Natural killer cell treated with Interleukin-12 subunit alpha and Interleukin-12 subunit beta and Interleukin-15 and Interleukin-18, amount 100 ng/mL, for 72 hours (primary cell): ENCODE data around the gene NPFFR1. TPM values are rescaled to one million over a fixed set of nuclear protein-coding genes. Genes with fewer than 3 reads are reported as not detected.

ENCODE experiments used
- ATAC-seq, 2 donors: fragments of 150-1000 bp; cut with Tn5 transposase in 1 of 2; sonication (Bioruptor Pico), chemical (Tn5 transposase) in 1 of 2; 2 replicates each; pipeline ENCODE4 v1.10.0; 2021
- DNase-seq: peaks from one replicate; pipeline ENCODE4 v3.0.0; 2022; ENCODE audit warnings: low spot score
- H3K27ac Mint-ChIP-seq, 2 donors: 1 replicate in 1 of 2; 2 replicates in 1 of 2; pipeline ENCODE4 v1.8.0; 2022; ENCODE audit warnings: mixed read lengths in 2 of 2, mild to moderate bottlenecking in 1 of 2, moderate library complexity in 1 of 2
- H3K27me3 Mint-ChIP-seq, 2 donors: 1 replicate in 1 of 2; 2 replicates in 1 of 2; pipeline ENCODE4 v1.8.0; 2022; ENCODE audit warnings: mixed read lengths in 2 of 2
- H3K36me3 Mint-ChIP-seq: one replicate; pipeline ENCODE4 v1.8.0; 2022; ENCODE audit warnings: mixed read lengths
- H3K4me1 Mint-ChIP-seq, 2 donors: 1 replicate in 1 of 2; 2 replicates in 1 of 2; pipeline ENCODE4 v1.8.0; 2022; ENCODE audit warnings: low read depth in 2 of 2, mixed read lengths in 2 of 2, mild to moderate bottlenecking in 1 of 2
- H3K4me3 Mint-ChIP-seq: one replicate; pipeline ENCODE4 v1.8.0; 2022; ENCODE audit warnings: mixed read lengths
- H3K9me3 Mint-ChIP-seq: 2 replicates; pipeline ENCODE4 v1.8.0; 2022; ENCODE audit warnings: mixed read lengths
- total RNA-seq, 2 donors: library from RNA; stranded (reverse); gene quantifications; one replicate each; pipeline ENCODE4 v1.2.3, GENCODE V29; 2022

NPFFR1 gene
- total RNA-seq, 2 donors from 2014 or later: 0.02 TPM; not detected in 1

DNA sequence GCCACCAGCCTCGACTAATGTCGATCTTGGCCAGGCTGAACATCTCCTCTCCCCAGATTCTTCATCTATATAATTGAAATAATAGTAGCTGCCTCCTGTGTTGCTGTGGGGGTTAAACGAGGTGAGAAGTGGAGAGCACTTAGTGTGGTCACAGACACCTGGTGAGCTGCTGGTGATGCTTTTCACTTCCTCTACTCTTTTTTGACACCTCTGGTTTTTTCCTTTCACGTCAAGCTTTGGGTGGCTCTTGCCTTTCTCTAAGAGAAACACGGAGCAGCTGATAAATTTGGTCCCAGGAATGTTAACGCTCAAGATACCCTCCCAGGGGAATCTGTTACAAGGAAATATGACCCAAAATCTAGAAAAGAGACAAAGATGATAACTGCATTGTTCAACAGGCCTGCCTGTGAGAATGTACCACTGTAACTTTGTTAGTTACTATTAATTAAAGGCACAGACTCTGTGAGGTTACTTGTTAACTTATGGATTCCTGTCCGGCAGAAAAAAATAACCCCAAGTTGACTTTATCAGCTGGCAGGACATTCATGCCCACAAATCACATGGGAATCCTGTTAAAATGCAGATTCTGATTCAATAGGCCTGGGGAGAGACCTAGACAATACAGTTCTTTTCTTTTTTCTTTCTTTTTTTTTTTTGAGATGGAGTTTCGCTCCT lies 9.5 kb upstream of the NPFFR1 start:
- Mint-ChIP-seq H3K4me3 (no peak overlapping the region), H3K9me3 (no peaks in the 10 kb centered on the region), H3K27ac (no peak overlapping the region), H3K36me3 (no peaks in the 10 kb centered on the region), H3K4me1 (peaks cover 3 to 6% of the 10 kb centered on the region in 2 donors), H3K27me3 (peaks cover 0 to 6% of the 10 kb centered on the region in 2 donors)
- no peak for DNase-seq
- ATAC-seq: no peak

GRCh38 chr10:70292004-70292403 lies 8.2 kb upstream of the NPFFR1 start:
- Mint-ChIP-seq H3K9me3 (no peaks in the 10 kb centered on the region), H3K27ac (peak overlapping the region in 1 of 2 donors; percentile 39), H3K36me3 (no peaks in the 10 kb centered on the region), H3K4me1 (peaks cover 1 to 6% of the 10 kb centered on the region in 2 donors), H3K4me3 (no peak overlapping the region), H3K27me3 (peaks cover 3 to 8% of the 10 kb centered on the region in 2 donors)
- no peak for DNase-seq
- no peak for ATAC-seq

DNA sequence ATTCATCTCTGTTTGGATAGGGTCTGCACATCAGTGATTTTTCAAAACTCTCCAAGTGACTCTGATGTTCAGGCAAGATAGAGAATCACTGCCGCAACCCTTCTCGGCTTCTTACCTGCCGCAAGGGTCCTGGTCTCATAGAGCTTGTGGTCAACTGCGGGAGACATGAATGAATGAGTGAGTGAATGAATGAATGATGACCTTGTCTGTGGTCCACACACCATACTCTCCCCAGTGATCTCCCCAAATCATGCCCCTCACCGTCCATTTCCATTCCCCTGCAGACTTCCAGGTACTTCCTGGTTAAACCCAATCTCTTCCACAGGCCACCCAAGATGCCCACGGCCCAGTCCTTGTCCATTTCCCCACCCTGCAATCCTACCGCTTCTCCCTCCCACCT lies 5.9 kb upstream of the NPFFR1 start:
- ATAC-seq (no peak), DNase-seq (no peak)
- Mint-ChIP-seq H3K4me1 (peaks cover 0 to 6% of the 10 kb centered on the region in 2 donors), H3K9me3 (no peaks in the 10 kb centered on the region), H3K36me3 (no peaks in the 10 kb centered on the region), H3K27ac (peak overlapping the region in 1 of 2 donors; percentile 49), H3K27me3 (peaks cover 17 to 25% of the 10 kb centered on the region in 2 donors), H3K4me3 (no peak overlapping the region)

DNA sequence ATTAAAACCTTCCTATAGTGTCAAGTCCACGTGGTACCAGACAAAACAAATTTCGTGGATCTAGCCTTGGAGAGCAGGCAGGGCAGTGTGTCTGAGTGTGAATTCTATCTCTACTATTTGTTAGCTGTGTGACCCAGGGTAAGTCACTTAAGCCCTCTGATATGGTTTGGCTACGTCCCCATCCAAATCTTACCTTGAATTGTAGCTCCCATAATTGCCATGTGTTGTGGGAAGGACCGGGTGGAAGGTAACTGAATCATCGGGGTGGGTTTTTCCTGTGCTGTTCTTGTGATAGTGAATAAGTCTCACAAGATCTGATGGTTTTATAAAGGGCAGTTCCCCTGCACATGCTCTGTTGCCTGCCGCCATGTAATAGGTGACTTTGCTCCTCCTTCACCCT lies 2.8 kb upstream of the NPFFR1 start:
- H3K36me3 Mint-ChIP-seq: peaks cover 5% of the 10 kb centered on the region
- H3K4me1 Mint-ChIP-seq: no peaks in the 10 kb centered on the region
- ATAC-seq (no peak), DNase-seq (no peak)
- H3K27me3 Mint-ChIP-seq: peaks cover 36 to 52% of the 10 kb centered on the region in 2 donors
- no peak overlapping the region for H3K27ac Mint-ChIP-seq
- H3K9me3 Mint-ChIP-seq: no peaks in the 10 kb centered on the region
- H3K4me3 Mint-ChIP-seq: no peak overlapping the region

DNA sequence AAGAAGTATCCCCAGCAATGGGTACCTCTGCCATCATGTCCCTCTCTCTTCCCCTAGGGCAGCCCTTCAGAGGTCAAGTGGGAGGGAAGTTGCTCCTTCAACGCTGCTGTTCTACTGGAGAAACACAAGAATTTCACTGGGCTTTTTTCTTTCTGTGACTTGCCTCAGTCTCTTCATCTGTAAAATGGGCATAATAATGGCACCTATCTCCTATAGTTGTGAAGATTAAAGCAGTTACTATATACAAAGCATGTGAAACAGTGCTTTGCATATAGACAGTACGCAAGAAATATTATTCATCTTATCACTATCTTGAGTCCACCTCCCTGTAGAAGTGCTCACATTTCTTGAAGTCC lies 1.6 kb upstream of the NPFFR1 start:
- Mint-ChIP-seq H3K4me3 (no peak overlapping the region), H3K27me3 (peaks cover 40 to 64% of the 10 kb centered on the region in 2 donors), H3K36me3 (peaks cover 5% of the 10 kb centered on the region), H3K4me1 (no peaks in the 10 kb centered on the region), H3K9me3 (no peaks in the 10 kb centered on the region), H3K27ac (no peak overlapping the region)
- ATAC-seq (no peak), DNase-seq (no peak)

- Mint-ChIP-seq H3K4me1 (no peaks in the 10 kb centered on the region), H3K27me3 (peaks cover 43 to 70% of the 10 kb centered on the region in 2 donors)
- ATAC-seq: no peak
Observed at GRCh38 chr10:70284542-70285475, 1.0 kb upstream of the NPFFR1 start.

DNA sequence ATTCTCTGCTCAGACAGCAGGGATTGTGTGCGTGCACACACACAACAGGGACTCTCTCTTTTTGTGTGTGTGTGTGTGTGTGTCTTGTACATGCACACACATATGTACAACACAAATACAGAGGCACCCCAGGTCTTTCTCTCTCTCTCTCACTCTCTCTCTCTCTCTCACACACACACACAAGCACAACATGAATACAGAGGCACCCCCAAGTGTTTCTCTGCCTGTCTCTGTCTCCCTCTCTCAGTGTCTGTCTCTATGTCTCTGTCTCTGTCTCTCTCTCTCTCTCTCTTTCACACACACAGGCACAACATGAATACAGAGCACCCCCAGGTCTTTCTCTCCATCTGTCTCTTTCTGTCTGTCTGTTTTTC lies 746 bp downstream of the NPFFR1 start:
- H3K27me3 Mint-ChIP-seq: peaks cover 44 to 73% of the 10 kb centered on the region in 2 donors
- H3K4me3 Mint-ChIP-seq: no peak overlapping the region
- H3K9me3 Mint-ChIP-seq: no peaks in the 10 kb centered on the region
- DNase-seq (no peak), ATAC-seq (peak in 1 of 2 donors; percentile 24)
- peaks cover 5% of the 10 kb centered on the region for H3K36me3 Mint-ChIP-seq
- no peaks in the 10 kb centered on the region for H3K4me1 Mint-ChIP-seq
- H3K27ac Mint-ChIP-seq: no peak overlapping the region

More at GRCh38 chr10:70284542-70285475, 1.0 kb upstream of the NPFFR1 start:
- Mint-ChIP-seq H3K27ac (no peak overlapping the region), H3K36me3 (peaks cover 5% of the 10 kb centered on the region), H3K4me3 (no peak overlapping the region), H3K9me3 (no peaks in the 10 kb centered on the region)
- no peak for DNase-seq

DNA sequence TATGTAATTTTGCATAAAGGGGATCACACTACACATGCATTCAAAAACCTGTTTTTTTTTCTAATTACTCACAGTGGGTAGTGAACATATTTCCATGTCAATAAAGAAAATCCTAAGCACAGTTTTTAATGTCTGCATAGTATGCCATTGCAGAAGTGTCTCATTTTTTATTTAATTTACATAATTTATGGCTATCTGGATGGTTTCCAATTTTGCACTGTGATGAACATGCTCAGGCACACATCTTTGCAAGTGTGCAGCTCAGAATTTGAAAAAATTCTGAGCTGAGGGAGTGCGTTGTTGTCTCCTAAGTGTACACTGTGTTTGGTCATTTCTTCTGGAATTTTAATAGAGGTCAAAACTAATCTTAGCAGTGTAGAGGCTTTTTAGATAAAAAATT lies 2.2 kb downstream of the NPFFR1 start:
- Mint-ChIP-seq H3K4me3 (no peak overlapping the region), H3K27ac (no peak overlapping the region), H3K9me3 (no peaks in the 10 kb centered on the region), H3K4me1 (no peaks in the 10 kb centered on the region), H3K36me3 (peaks cover 5% of the 10 kb centered on the region), H3K27me3 (peaks cover 41 to 66% of the 10 kb centered on the region in 2 donors)
- no peak for DNase-seq
- no peak for ATAC-seq

DNA sequence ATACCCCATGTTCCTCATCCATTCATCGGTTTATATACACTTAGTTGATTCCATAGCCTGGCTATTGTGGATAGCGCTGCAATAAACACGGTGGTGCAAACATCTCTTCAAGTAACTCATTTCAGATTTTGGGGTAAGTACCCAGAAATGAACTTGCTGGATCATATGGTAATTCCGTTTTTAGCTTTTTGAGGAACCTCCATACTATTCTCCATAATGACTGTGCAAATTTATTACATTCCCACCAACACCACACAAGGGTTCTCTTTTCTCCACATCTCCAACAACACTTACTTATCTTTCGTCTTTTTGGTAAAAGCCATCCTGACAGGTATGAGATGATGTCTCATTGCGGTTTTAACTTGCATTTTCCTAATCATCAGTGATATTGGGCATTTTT lies 3.7 kb downstream of the NPFFR1 start:
- DNase-seq (no peak), ATAC-seq (no peak)
- H3K27ac Mint-ChIP-seq: no peak overlapping the region
- H3K4me1 Mint-ChIP-seq: no peaks in the 10 kb centered on the region
- H3K9me3 Mint-ChIP-seq: no peaks in the 10 kb centered on the region
- H3K36me3 Mint-ChIP-seq: peaks cover 5% of the 10 kb centered on the region
- no peak overlapping the region for H3K4me3 Mint-ChIP-seq
- peaks cover 33 to 51% of the 10 kb centered on the region in 2 donors for H3K27me3 Mint-ChIP-seq

DNA sequence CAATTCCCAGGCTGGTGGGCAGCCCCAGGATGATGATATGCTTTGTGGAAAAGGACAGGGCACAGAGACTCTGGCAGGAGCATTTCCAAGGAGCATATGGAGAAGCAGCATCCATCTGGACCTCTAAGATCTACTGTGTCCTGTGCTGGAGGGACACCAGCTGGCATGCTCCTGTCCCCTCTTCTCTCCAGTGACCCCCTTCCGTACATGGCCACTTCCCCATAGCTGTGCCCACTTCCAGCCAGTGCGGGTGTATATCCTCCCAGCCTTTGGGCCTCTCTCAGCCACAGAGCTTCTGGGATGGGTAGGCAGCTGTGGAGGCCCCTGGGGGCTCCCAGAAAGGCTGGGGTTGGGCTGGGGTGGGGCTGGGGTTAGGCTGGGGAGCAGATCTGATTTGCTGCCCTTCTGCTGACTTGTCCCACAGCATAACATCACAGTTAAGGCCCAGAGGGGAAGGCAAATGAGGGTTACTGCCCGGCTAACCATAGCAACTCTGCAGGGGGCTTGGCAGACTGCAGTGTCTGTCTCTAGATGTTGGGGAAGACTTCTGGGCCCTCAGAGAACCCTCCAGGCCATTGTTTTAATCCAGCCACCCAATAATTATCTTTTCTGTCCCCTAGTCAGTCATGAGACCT lies 6.3 kb downstream of the NPFFR1 start:
- Mint-ChIP-seq H3K36me3 (no peaks in the 10 kb centered on the region), H3K4me1 (peaks cover 6% of the 10 kb centered on the region in 2 donors), H3K27ac (no peak overlapping the region), H3K27me3 (peaks cover 20 to 30% of the 10 kb centered on the region in 2 donors), H3K4me3 (no peak overlapping the region), H3K9me3 (no peaks in the 10 kb centered on the region)
- ATAC-seq: peak in 1 of 2 donors; percentile 16
- DNase-seq: peak; percentile 49

DNA sequence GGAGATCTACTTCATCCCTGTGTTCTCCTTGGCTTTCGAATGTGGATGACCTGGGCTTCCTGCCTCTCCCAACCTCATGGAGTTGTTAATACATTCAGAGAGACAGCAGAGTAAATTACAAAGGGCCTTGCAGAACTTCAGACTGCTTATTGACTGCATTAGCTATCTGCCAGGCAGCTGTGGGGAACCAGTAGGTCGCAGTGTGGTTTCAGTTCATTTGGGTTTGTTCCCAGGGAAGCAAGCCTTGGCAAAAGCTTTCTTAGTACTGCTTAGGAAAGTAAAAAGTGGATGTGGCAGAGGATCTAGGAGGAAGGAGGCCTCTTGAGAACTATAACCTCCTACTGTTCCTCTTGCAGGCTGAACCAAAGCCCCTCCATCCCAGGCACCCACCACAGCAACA lies 9.2 kb downstream of the NPFFR1 start:
- H3K4me1 Mint-ChIP-seq: peaks cover 13 to 14% of the 10 kb centered on the region in 2 donors
- H3K27ac Mint-ChIP-seq: no peak overlapping the region
- H3K9me3 Mint-ChIP-seq: no peaks in the 10 kb centered on the region
- H3K27me3 Mint-ChIP-seq: peaks cover 1% of the 10 kb centered on the region in 2 donors
- ATAC-seq: no peak
- H3K4me3 Mint-ChIP-seq: no peak overlapping the region
- no peaks in the 10 kb centered on the region for H3K36me3 Mint-ChIP-seq
- DNase-seq: no peak

GRCh38 chr10:70272925-70273316 lies 10.9 kb downstream of the NPFFR1 start:
- DNase-seq: peak; percentile 63
- Mint-ChIP-seq H3K36me3 (no peaks in the 10 kb centered on the region), H3K4me3 (peak overlapping the region; percentile 44), H3K9me3 (no peaks in the 10 kb centered on the region), H3K27me3 (no peaks in the 10 kb centered on the region), H3K4me1 (peaks cover 13 to 16% of the 10 kb centered on the region in 2 donors), H3K27ac (peak overlapping the region; percentile 62 to 81)
- ATAC-seq: peak; percentile 77 to 91

DNA sequence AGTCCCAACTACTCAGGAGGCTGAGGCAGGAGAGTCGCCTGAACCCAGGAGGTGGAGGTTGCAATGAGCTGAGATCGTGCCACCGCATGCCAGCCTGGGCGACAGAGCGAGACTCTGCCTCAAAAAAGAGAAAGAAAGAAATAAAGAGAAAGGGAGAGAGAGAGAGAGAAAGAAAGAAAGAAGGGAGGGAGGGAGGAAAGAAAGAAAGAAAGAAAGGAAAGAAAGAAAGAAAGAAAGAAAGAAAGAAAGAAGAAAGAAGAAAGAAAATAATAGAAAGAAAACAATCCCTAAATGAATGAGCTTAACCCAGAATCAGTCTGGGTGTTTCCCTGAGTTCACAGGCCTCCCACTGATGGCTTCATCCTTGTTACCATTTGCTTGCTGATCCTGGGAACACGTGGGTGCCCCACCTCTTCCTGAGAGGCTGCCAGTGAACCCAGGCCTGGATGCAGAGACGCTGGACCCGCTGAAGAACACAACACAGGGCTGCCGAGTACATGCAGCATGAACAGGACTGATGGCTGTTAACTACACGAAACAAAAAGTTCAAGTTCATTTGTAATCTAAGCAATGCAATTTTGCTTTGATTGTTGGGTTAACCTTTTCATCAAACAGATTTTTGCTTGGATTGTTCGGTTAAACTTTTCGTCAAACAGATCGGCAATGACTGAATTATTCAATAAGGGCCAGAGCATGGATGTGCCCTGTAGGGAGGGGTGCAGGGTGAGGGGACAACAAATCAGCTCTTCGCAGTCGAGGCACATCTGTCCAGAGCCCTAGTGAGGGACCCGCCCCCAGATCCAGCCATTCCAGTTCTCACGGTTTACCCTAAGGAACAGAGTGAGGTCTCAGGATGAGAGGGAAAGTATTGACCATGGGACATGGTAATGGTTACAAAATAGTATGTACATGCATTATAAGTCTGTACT lies 11.5 kb downstream of the NPFFR1 start:
- Mint-ChIP-seq H3K4me3 (peak overlapping the region; percentile 44), H3K27me3 (peaks cover 0 to 2% of the 10 kb centered on the region in 2 donors), H3K4me1 (peaks cover 16 to 20% of the 10 kb centered on the region in 2 donors), H3K27ac (peak overlapping the region; percentile 62 to 81), H3K36me3 (no peaks in the 10 kb centered on the region), H3K9me3 (no peaks in the 10 kb centered on the region)
- DNase-seq: peak; percentile 44
- peak in 1 of 2 donors; percentile 8 for ATAC-seq
